Lung (tissue), 12 donors: ENCODE measurements around the gene PKP3. TPM values are rescaled to one million over a fixed set of nuclear protein-coding genes. Genes with fewer than 3 reads are reported as not detected.
"Not testable (repeated sequence)": the region's sequence is repeated elsewhere in the genome, so short reads cannot be mapped to it uniquely, and the experiment has no call there.

ENCODE experiments used
- ATAC-seq: fragments of 200-7000 bp; cut with Tn5 transposase; one replicate; pipeline ENCODE4 v1.9.1; 2020; ENCODE audit warnings: moderate number of reproducible peaks; ENCODE audit not compliant: insufficient read depth, low FRiP score
- DNase-seq, 3 donors: peaks; one replicate each; pipeline ENCODE4 v3.0.0-alpha.2; 2013 to 2017
- H3K27ac ChIP-seq, 2 donors: one replicate each; pipeline ENCODE4 v1.5.1; 2013; ENCODE audit warnings: mild to moderate bottlenecking in 2 of 2, moderate library complexity in 2 of 2, control low read depth in 1 of 2, inconsistent platforms in 1 of 2, low read depth in 1 of 2, low read length in 1 of 2
- H3K27me3 ChIP-seq, 3 donors: one replicate each; pipeline ENCODE4 v1.5.1; 2013; ENCODE audit warnings: low read length in 2 of 3; ENCODE audit not compliant: control insufficient read depth in 3 of 3, insufficient read depth in 3 of 3
- H3K36me3 ChIP-seq, 4 donors: one replicate each; pipeline ENCODE4 v1.5.1; 2013; ENCODE audit warnings: low read length in 4 of 4, mild to moderate bottlenecking in 1 of 4, moderate library complexity in 1 of 4; ENCODE audit not compliant: control insufficient read depth in 4 of 4, insufficient read depth in 4 of 4
- H3K4me1 ChIP-seq, 5 donors: one replicate each; pipeline ENCODE4 v1.5.1; 2013; ENCODE audit warnings: low read length in 5 of 5, mild to moderate bottlenecking in 2 of 5, moderate library complexity in 1 of 5; ENCODE audit not compliant: control insufficient read depth in 5 of 5, insufficient read depth in 5 of 5
- H3K4me3 ChIP-seq: one replicate; pipeline ENCODE4 v1.5.1; 2013; ENCODE audit warnings: mild to moderate bottlenecking, control low read depth, moderate library complexity
- H3K9ac ChIP-seq, 2 donors: one replicate each; pipeline ENCODE4 v1.5.1; 2013; ENCODE audit warnings: low read length in 2 of 2, control low read depth in 1 of 2; ENCODE audit not compliant: insufficient read depth in 1 of 2
- H3K9me3 ChIP-seq, 4 donors: one replicate each; pipeline ENCODE4 v1.5.1; 2013; ENCODE audit warnings: low read length in 3 of 4, mild to moderate bottlenecking in 1 of 4, moderate library complexity in 1 of 4; ENCODE audit not compliant: control insufficient read depth in 4 of 4, insufficient read depth in 3 of 4
- WGBS, 2 donors: extraction: QIAGEN DNeasy Blood & Tissue Kit; methylation state at CpG; one replicate each; pipeline ENCODE4 v1.1.7; 2013; 5-methylcytosine and 5-hydroxymethylcytosine counted together
- polyA plus RNA-seq, 2 donors: library from polyadenylated mRNA; stranded (reverse); fragments of 200-250 nt; gene quantifications; one replicate each; pipeline ENCODE4 v1.2.1, GENCODE V29; 2013
- total RNA-seq, 2 donors: library from RNA; depleted of rRNA in 1 of 2; stranded (reverse); fragments of >200 nt in 1 of 2; gene quantifications; one replicate each; pipeline ENCODE4 v1.2.1, GENCODE V29; 2014 to 2021
- TF ChIP-seq, protein P1 (sequence below): IDR thresholded peaks from 2 replicates; pipeline ENCODE4 v1.5.1; 2012; ENCODE audit warnings: mild to moderate bottlenecking; ENCODE audit errors: control extremely low read depth, extremely low read depth
- donor health status: control.
- donor health status: control.
- donor health status: Bipolar disorder and iron deficiency.
- donor health status: healthy.
- donor health status: DM: yes; HTN: yes; CAD: no.

The PKP3 gene
- total and polyA plus RNA-seq, 4 donors = 15.7 to 63.1 (median 40.3) TPM

DNA sequence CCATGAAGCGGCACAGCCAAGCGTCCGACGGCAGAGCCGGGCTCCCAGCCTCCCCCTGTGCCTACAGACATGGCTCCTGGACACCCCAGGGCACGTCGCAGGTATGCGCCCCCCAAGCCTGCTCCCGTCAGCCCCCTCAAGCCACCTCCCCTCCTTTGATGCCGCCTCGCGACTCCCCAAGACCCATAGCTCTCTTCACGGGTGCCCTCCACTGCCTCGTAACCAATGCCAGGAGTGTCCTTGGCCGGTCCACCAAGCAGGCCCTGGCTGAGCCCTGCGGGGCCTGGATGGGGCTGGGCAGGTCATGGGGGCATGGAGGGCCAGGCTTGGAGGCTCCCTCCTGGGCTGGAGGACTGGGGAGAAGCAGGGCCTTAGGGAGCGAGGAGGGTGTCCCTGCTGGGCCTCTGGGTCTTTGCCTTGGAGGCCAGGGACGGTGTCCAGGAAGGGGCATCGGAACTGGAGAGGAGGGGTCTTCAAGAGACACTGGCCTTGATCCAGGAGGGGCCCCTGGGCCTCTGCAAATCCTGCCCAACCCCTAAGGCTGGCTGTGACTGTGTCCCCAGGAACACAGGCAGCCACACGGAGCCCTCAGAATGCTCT lies 38.6 kb downstream of the PKP3 start:
- TF ChIP-seq, protein P1, sequence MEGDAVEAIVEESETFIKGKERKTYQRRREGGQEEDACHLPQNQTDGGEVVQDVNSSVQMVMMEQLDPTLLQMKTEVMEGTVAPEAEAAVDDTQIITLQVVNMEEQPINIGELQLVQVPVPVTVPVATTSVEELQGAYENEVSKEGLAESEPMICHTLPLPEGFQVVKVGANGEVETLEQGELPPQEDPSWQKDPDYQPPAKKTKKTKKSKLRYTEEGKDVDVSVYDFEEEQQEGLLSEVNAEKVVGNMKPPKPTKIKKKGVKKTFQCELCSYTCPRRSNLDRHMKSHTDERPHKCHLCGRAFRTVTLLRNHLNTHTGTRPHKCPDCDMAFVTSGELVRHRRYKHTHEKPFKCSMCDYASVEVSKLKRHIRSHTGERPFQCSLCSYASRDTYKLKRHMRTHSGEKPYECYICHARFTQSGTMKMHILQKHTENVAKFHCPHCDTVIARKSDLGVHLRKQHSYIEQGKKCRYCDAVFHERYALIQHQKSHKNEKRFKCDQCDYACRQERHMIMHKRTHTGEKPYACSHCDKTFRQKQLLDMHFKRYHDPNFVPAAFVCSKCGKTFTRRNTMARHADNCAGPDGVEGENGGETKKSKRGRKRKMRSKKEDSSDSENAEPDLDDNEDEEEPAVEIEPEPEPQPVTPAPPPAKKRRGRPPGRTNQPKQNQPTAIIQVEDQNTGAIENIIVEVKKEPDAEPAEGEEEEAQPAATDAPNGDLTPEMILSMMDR = no peak
- no peaks in the 10 kb centered on the region for H3K27me3 ChIP-seq
- no peaks in the 10 kb centered on the region for H3K36me3 ChIP-seq
- no peak for ATAC-seq
- no peak overlapping the region for H3K4me3 ChIP-seq
- H3K4me1 ChIP-seq = no peaks in the 10 kb centered on the region
- no peaks in the 10 kb centered on the region for H3K9me3 ChIP-seq
- no peak overlapping the region for H3K27ac ChIP-seq
- DNase-seq = no peak
- H3K9ac ChIP-seq = no peak overlapping the region
- 95 to 96% methylated on average over 19 to 20 of the region's 20 CpGs for WGBS, 2 donors

DNA sequence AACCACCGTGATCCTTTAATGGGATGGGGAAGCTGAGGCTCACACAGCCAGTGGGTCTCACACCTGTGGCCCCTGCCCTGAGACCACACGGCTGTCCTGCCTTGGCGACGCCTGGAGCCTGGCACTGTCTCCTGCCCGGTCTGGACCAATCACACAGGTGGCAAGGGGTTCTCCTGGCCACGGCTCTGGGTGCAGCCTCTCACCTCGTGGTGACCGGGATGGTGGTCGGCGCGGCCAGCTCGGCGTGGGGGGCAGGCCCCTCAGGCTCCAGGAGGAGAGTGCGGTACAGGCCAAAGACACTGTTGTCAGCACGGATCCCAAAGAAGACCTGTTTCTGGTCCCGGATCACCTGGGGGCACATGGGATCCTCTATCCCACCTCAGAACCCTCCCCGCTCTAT lies 39.1 kb downstream of the PKP3 start:
- no peak for ATAC-seq
- no peak overlapping the region for H3K4me3 ChIP-seq
- no peaks in the 10 kb centered on the region for H3K9me3 ChIP-seq
- H3K27me3 ChIP-seq = no peaks in the 10 kb centered on the region
- H3K27ac ChIP-seq = no peak overlapping the region
- 93 to 95% methylated on average over 17 of the region's 17 CpGs for WGBS, 2 donors
- no peak for DNase-seq
- TF ChIP-seq, protein P1 = no peak
- no peaks in the 10 kb centered on the region for H3K4me1 ChIP-seq
- H3K36me3 ChIP-seq = no peaks in the 10 kb centered on the region
- no peak overlapping the region for H3K9ac ChIP-seq

DNA sequence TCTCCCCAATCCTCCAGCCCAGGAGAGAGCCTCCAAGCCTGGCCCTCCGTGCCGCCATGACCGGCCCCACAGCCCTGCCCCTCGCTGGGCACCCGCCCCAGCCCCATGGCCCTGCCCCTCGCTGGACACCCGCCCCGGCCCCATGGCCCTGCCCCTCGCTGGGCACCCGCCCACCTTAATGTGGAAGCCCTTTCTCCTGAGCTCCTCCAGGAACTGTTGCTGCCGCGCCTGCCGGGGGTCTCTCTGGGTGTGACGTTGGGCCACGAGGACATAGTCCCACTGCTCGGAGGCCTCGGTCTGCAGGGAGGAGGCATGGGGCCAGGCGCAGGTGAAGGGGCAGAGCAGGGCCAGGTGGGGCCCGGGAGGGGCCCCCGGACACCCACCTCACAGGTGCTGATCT lies 39.6 kb downstream of the PKP3 start:
- Histone ChIP-seq H3K9me3 (no peaks in the 10 kb centered on the region), H3K4me1 (no peaks in the 10 kb centered on the region), H3K36me3 (no peaks in the 10 kb centered on the region), H3K9ac (no peak overlapping the region), H3K27me3 (no peaks in the 10 kb centered on the region), H3K4me3 (no peak overlapping the region), H3K27ac (no peak overlapping the region)
- TF ChIP-seq, protein P1 = no peak
- no peak for DNase-seq
- ATAC-seq = no peak
- WGBS, 2 donors = 89 to 91% methylated on average over 19 to 20 of the region's 20 CpGs

DNA sequence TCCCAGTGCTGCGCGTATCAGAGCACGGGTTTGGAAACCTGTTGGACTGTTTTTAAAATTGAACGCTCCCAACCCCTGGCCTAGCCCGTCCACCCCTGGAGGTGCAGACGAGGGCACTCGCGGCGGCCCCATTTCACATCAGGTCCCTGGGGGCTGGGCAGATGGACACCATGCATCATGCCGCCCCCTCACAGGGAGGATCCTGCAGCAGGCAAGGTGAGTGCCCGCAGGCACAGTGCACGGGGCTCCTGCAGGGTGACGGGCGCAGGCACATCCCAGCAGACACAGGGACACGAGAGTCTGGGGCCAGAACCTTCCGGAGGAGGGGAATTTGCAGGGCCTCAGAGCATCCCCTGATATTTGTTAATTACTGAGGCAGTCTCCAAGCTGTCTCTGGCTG lies 40.5 kb downstream of the PKP3 start:
- no peaks in the 10 kb centered on the region for H3K36me3 ChIP-seq
- 90 to 95% methylated on average over 16 of the region's 16 CpGs for whole genome bisulfite sequencing, 2 donors
- no peak overlapping the region for H3K27ac ChIP-seq

DNA sequence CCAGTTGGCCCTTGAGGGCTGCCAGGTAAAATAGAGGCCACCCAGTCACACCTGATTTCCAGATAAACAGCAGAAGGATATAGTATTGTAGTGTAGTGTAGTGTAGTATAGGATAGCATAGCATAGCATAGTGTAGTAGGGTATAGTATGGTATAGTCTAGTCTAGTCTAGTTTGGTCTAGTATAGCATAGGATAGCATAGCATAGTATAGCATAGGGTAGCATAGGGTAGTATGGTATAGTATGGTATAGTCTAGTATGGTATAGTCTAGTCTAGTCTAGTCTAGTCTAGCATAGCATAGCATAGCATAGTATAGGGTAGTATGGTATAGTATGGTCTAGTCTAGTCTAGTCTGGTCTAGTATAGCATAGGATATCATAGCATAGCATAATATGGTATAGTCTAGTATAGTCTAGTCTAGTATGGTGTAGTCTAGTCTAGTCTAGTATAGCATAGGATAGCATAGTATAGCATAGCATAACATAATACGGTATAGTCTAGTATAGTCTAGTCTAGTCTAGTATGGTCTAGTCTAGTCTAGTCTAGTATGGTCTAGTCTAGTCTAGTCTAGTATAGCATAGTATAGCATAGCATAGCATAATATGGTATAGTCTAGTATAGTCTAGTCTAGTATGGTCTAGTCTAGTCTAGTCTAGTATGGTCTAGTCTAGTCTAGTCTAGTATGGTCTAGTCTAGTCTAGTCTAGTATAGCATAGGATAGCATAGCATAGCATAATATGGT lies 41.2 kb downstream of the PKP3 start:
- not testable (repeated sequence) for H3K4me1 ChIP-seq, ATAC-seq, H3K36me3 ChIP-seq, DNase-seq, H3K27ac ChIP-seq, H3K27me3 ChIP-seq, H3K9me3 ChIP-seq, H3K9ac ChIP-seq, H3K4me3 ChIP-seq
- WGBS, 2 donors = 98 to 100% methylated on average over 1 of the region's 1 CpG

More for the DNA sequence above, 40.5 kb downstream of the PKP3 start:
- TF ChIP-seq, protein P1 = no peak
- H3K9me3 ChIP-seq = no peaks in the 10 kb centered on the region
- no peaks in the 10 kb centered on the region for H3K27me3 ChIP-seq
- no peak overlapping the region for H3K9ac ChIP-seq
- ATAC-seq (no peak), DNase-seq (no peak)
- H3K4me1 ChIP-seq = no peaks in the 10 kb centered on the region
- no peak overlapping the region for H3K4me3 ChIP-seq
